ENCODE data around the gene BMP6. TPM values are rescaled to one million over a fixed set of nuclear protein-coding genes. Genes with fewer than 3 reads are reported as not detected.
"Not testable (repeated sequence)": the region's sequence is repeated elsewhere in the genome, so short reads cannot be mapped to it uniquely, and the experiment has no call there.

Gene BMP6
- total RNA-seq, 1 experiment from 2014 or later, result 0.28 TPM

GRCh38 chr6:7815716-7816115 is 89.8 kb downstream of the BMP6 start:
- no CpG with 5 or more reads among the region's 5 CpGs for WGBS (ENCODE audit: extremely low coverage, insufficient read length, low lambda C conversion rate)
- Histone ChIP-seq H3K4me1 (ENCODE audit: insufficient read depth, low read length) (no peaks in the 10 kb centered on the region), H3K27me3 (ENCODE audit: insufficient read depth, low read length) (no peaks in the 10 kb centered on the region)

GRCh38 chr6:7817184-7817583 is 91.3 kb downstream of the BMP6 start:
- not testable (repeated sequence) for H3K27ac Mint-ChIP-seq; H4K20me1 ChIP-seq (ENCODE audit: control insufficient read depth, insufficient read depth, insufficient read length); H3K79me1 ChIP-seq (ENCODE audit: insufficient read depth, low read depth, low read length, poor library complexity, severe bottlenecking); H4K8ac ChIP-seq (replicated peaks; ENCODE audit: insufficient read length, low read depth, low read length); H3T11ph ChIP-seq (ENCODE audit: low read length); H3K36me3 Mint-ChIP-seq (ENCODE audit: insufficient read depth in 1 of 3, low read depth in 3 of 3); H3K23me2 ChIP-seq (ENCODE audit: insufficient read length, low read depth, low read length, poor library complexity, severe bottlenecking); H3K18ac ChIP-seq (ENCODE audit: insufficient read length, low read depth, low read length); H3K4me1 ChIP-seq (ENCODE audit: insufficient read depth, low read length); H3K27me3 ChIP-seq (ENCODE audit: insufficient read depth, low read length); H3K14ac ChIP-seq (ENCODE audit: insufficient read depth, low read length); H3K9me3 ChIP-seq (ENCODE audit: control insufficient read depth, low read depth, low read length); H4K91ac ChIP-seq (ENCODE audit: insufficient read length, low read depth, low read length); H3K9ac ChIP-seq (ENCODE audit: extremely low read depth, insufficient read length, low read length); H3K4me2 ChIP-seq (ENCODE audit: insufficient read depth, insufficient read length, low read length); H3K27ac ChIP-seq (ENCODE audit: insufficient read length, low read depth, low read length); H2BK5ac ChIP-seq (ENCODE audit: insufficient read length, low read length); DNase-seq; H3K79me2 ChIP-seq (ENCODE audit: insufficient read depth, low read length); H3K4me1 Mint-ChIP-seq; H2AK5ac ChIP-seq (ENCODE audit: insufficient read length, low read length); H4K5ac ChIP-seq (ENCODE audit: insufficient read length, low read depth, low read length); H3K23ac ChIP-seq (ENCODE audit: insufficient read length, low read depth, low read length); H3K9me3 Mint-ChIP-seq; H2BK20ac ChIP-seq (ENCODE audit: low read depth, low read length, poor library complexity, severe bottlenecking); H3K56ac ChIP-seq (ENCODE audit: insufficient read length, low read depth, low read length); H2AFZ ChIP-seq (ENCODE audit: low read length); H3K4me3 Mint-ChIP-seq; H2BK12ac ChIP-seq (ENCODE audit: insufficient read length, low read depth, low read length); H3K27me3 Mint-ChIP-seq (ENCODE audit: low read depth); H2BK120ac ChIP-seq (ENCODE audit: low read depth, low read length, poor library complexity, severe bottlenecking); H3K4ac ChIP-seq (ENCODE audit: low read depth, low read length); H2BK15ac ChIP-seq (ENCODE audit: low read depth, low read length)
- WGBS (ENCODE audit: extremely low coverage, insufficient read length, low lambda C conversion rate), result no CpG with 5 or more reads among the region's 5 CpGs

More at GRCh38 chr6:7815716-7816115, 89.8 kb downstream of the BMP6 start:
- Histone ChIP-seq H2BK20ac (ENCODE audit: low read depth, low read length, poor library complexity, severe bottlenecking) (no peak overlapping the region), H3K23me2 (ENCODE audit: insufficient read length, low read depth, low read length, poor library complexity, severe bottlenecking) (no peaks in the 10 kb centered on the region), H2BK120ac (ENCODE audit: low read depth, low read length, poor library complexity, severe bottlenecking) (no peak overlapping the region), H3K9ac (ENCODE audit: extremely low read depth, insufficient read length, low read length) (no peak overlapping the region), H3K9me3 (ENCODE audit: control insufficient read depth, low read depth, low read length) (no peaks in the 10 kb centered on the region), H3K27ac (ENCODE audit: insufficient read length, low read depth, low read length) (no peak overlapping the region), H4K20me1 (ENCODE audit: control insufficient read depth, insufficient read depth, insufficient read length) (no peaks in the 10 kb centered on the region), H2AFZ (ENCODE audit: low read length) (no peak overlapping the region), H3K23ac (ENCODE audit: insufficient read length, low read depth, low read length) (no peak overlapping the region), H2BK15ac (ENCODE audit: low read depth, low read length) (no peak overlapping the region), H3K56ac (ENCODE audit: insufficient read length, low read depth, low read length) (no peak overlapping the region), H3K14ac (ENCODE audit: insufficient read depth, low read length) (no peak overlapping the region), H2BK12ac (ENCODE audit: insufficient read length, low read depth, low read length) (no peak overlapping the region), H3K4me2 (ENCODE audit: insufficient read depth, insufficient read length, low read length) (no peak overlapping the region), H2BK5ac (ENCODE audit: insufficient read length, low read length) (no peak overlapping the region), H3T11ph (ENCODE audit: low read length) (no peak overlapping the region), H3K4ac (ENCODE audit: low read depth, low read length) (no peak overlapping the region), H3K18ac (ENCODE audit: insufficient read length, low read depth, low read length) (no peak overlapping the region), H4K5ac (ENCODE audit: insufficient read length, low read depth, low read length) (no peak overlapping the region), H2AK5ac (ENCODE audit: insufficient read length, low read length) (no peak overlapping the region), H4K91ac (ENCODE audit: insufficient read length, low read depth, low read length) (no peak overlapping the region), H3K79me1 (ENCODE audit: insufficient read depth, low read depth, low read length, poor library complexity, severe bottlenecking) (no peaks in the 10 kb centered on the region), H4K8ac (replicated peaks; ENCODE audit: insufficient read length, low read depth, low read length) (no peak overlapping the region), H3K79me2 (ENCODE audit: insufficient read depth, low read length) (no peaks in the 10 kb centered on the region)
- no peak for DNase-seq
- H3K4me3 Mint-ChIP-seq, result no peak overlapping the region
- H3K36me3 Mint-ChIP-seq (ENCODE audit: insufficient read depth in 1 of 3, low read depth in 3 of 3), result no peaks in the 10 kb centered on the region
- peaks cover under 1% of the 10 kb centered on the region; the same call in 1 of the 2 replicates for H3K27me3 Mint-ChIP-seq (ENCODE audit: low read depth)
- no peak overlapping the region for H3K27ac Mint-ChIP-seq
- H3K9me3 Mint-ChIP-seq, result no peaks in the 10 kb centered on the region
- TF ChIP-seq CTCF (conservative IDR thresholded peaks at IDR 0.05), result no peak
- H3K4me1 Mint-ChIP-seq, result no peaks in the 10 kb centered on the region
